Measurements from ENCODE around the gene TTC5.
A peak's percentile ranks its signal among the peaks of the same experiment; 100 is the strongest.
"Not testable (repeated sequence)": the region's sequence is repeated elsewhere in the genome, so short reads cannot be mapped to it uniquely, and the experiment has no call there.

Gene TTC5

DNA sequence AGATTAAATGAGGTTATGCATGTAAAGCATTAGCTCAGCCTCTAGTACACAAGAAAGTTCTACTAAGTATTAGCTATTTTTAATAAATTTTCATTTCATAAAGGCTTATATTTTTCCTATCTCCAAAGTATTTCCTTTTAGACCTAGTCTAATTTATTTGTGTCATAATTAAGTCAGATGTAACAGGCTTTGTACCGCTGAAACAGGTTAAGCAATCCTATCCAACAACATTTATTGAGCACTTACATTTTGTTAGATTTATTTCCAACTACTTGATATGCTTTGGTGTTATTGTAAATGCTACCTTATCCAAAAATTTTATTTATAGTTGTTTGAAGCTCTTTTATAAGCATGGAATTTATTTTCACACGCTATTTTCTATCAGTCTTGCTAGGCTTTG is 35.9 kb upstream of the TTC5 start:
- Histone ChIP-seq H3K36me3 (ENCODE audit: insufficient read depth) (no peaks in the 10 kb centered on the region), H2AFZ (ENCODE audit: low read depth) (peak overlapping the region; percentile 73; the same call in 1 of the 2 replicates), H3K4me1 (ENCODE audit: low read depth, poor library complexity, severe bottlenecking) (peaks cover 11% of the 10 kb centered on the region), H3K27ac (peak overlapping the region; percentile 73; the same call in 1 of the 2 replicates), H3K9ac (peak overlapping the region; percentile 62; the same call in 1 of the 2 replicates), H3K4me2 (peak overlapping the region; percentile 79), H3K27me3 (ENCODE audit: insufficient read depth, low read depth) (no peaks in the 10 kb centered on the region), H3K4me3 (IDR thresholded peaks at IDR 0.05; ENCODE audit: insufficient read depth, low read depth, low read length) (no peak overlapping the region), H4K20me1 (ENCODE audit: insufficient read depth) (no peaks in the 10 kb centered on the region), H3K79me2 (ENCODE audit: insufficient read depth, low read depth) (no peaks in the 10 kb centered on the region; the same call in 1 of the 2 replicates)
- TF ChIP-seq, protein P1, sequence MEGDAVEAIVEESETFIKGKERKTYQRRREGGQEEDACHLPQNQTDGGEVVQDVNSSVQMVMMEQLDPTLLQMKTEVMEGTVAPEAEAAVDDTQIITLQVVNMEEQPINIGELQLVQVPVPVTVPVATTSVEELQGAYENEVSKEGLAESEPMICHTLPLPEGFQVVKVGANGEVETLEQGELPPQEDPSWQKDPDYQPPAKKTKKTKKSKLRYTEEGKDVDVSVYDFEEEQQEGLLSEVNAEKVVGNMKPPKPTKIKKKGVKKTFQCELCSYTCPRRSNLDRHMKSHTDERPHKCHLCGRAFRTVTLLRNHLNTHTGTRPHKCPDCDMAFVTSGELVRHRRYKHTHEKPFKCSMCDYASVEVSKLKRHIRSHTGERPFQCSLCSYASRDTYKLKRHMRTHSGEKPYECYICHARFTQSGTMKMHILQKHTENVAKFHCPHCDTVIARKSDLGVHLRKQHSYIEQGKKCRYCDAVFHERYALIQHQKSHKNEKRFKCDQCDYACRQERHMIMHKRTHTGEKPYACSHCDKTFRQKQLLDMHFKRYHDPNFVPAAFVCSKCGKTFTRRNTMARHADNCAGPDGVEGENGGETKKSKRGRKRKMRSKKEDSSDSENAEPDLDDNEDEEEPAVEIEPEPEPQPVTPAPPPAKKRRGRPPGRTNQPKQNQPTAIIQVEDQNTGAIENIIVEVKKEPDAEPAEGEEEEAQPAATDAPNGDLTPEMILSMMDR (conservative IDR thresholded peaks at IDR 0.05; ENCODE audit: low read depth, low read length) = no peak

DNA sequence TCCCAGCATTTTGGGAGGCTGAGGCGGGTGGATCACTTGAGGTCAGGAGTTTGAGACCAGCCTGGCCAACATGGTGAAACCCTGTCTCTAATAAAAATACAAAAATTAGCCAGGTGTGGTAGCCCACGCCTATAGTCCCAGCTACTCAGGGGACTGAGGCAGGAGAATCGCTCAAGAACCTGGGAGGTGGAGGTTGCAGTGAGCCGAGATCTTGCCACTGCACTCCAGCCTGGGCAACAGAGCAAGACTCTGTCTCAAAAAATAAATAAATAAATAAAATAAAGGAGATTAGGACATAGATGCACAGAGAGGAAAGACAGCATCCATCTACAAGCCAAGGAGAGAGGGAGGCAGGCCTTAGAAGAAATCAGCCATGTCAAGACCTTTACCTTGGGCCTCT is 35.3 kb upstream of the TTC5 start:
- H3K79me2 ChIP-seq (ENCODE audit: insufficient read depth, low read depth); H3K27me3 ChIP-seq (ENCODE audit: insufficient read depth, low read depth); H3K27ac ChIP-seq; H3K4me3 ChIP-seq (IDR thresholded peaks at IDR 0.05; ENCODE audit: insufficient read depth, low read depth, low read length); H3K9ac ChIP-seq; H2AFZ ChIP-seq (ENCODE audit: low read depth); H3K36me3 ChIP-seq (ENCODE audit: insufficient read depth); H4K20me1 ChIP-seq (ENCODE audit: insufficient read depth): not testable (repeated sequence)
- Histone ChIP-seq H3K4me1 (ENCODE audit: low read depth, poor library complexity, severe bottlenecking) (peaks cover 11% of the 10 kb centered on the region), H3K4me2 (peak overlapping the region; percentile 79; the same call in 1 of the 2 replicates)

DNA sequence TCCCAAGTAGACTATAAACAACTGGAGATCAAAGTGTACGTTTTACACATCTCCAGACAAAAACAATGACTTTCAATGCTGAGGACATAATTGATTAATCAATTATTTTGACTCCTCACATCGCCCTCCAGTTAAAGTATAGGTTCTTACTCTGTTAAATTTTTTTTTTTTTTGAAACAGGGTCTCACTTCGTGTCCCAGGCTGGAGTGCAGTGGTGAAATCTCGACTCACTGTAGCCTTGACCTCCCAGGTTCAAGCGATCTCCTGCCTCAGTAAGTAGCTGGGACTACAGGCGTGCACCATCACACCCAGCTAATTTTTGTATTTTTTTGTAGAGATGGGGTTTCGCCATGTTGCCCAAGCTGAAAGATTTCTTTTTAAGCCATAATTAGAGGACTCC is 28.3 kb upstream of the TTC5 start:
- Histone ChIP-seq H3K27ac (no peak overlapping the region), H3K79me2 (ENCODE audit: insufficient read depth, low read depth) (peaks cover 37% of the 10 kb centered on the region), H2AFZ (ENCODE audit: low read depth) (no peak overlapping the region), H3K4me2 (peak overlapping the region; percentile 83), H4K20me1 (ENCODE audit: insufficient read depth) (no peaks in the 10 kb centered on the region), H3K4me3 (IDR thresholded peaks at IDR 0.05; ENCODE audit: insufficient read depth, low read depth, low read length) (no peak overlapping the region), H3K27me3 (ENCODE audit: insufficient read depth, low read depth) (no peaks in the 10 kb centered on the region), H3K4me1 (ENCODE audit: low read depth, poor library complexity, severe bottlenecking) (peaks cover 14% of the 10 kb centered on the region), H3K36me3 (ENCODE audit: insufficient read depth) (no peaks in the 10 kb centered on the region), H3K9ac (no peak overlapping the region)
- TF ChIP-seq, protein P1 (conservative IDR thresholded peaks at IDR 0.05; ENCODE audit: low read depth, low read length) = no peak

DNA sequence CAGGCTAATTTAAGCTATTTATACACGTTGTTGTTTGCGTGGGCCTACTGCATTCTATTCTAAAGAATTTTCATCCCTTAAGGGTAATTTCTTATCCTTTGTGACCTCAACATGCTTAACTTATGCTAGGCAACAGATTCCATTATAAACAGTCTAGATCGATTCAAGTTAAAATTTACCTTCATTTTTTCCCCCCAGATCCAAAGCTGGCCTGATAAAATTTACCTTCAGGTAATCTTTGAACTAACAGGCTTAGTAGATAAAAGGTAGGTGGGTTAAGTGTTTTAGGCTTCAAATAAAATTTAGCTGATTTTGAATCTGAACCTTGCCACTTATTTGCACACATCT is 27.7 kb upstream of the TTC5 start:
- H4K20me1 ChIP-seq (ENCODE audit: insufficient read depth) = no peaks in the 10 kb centered on the region
- TF ChIP-seq, protein P1 (conservative IDR thresholded peaks at IDR 0.05; ENCODE audit: low read depth, low read length) = no peak
- peak overlapping the region; percentile 61; the same call in 1 of the 2 replicates for H3K9ac ChIP-seq
- peaks cover 14% of the 10 kb centered on the region for H3K4me1 ChIP-seq (ENCODE audit: low read depth, poor library complexity, severe bottlenecking)
- peaks cover 42% of the 10 kb centered on the region for H3K79me2 ChIP-seq (ENCODE audit: insufficient read depth, low read depth)
- no peaks in the 10 kb centered on the region for H3K36me3 ChIP-seq (ENCODE audit: insufficient read depth)
- peak overlapping the region; percentile 83 for H3K4me2 ChIP-seq
- no peaks in the 10 kb centered on the region for H3K27me3 ChIP-seq (ENCODE audit: insufficient read depth, low read depth)
- H3K27ac ChIP-seq = 0 out of 2 replicates have a peak overlapping the region, but pooled peaks have one; percentile 9
- no peak overlapping the region for H3K4me3 ChIP-seq (IDR thresholded peaks at IDR 0.05; ENCODE audit: insufficient read depth, low read depth, low read length)
- peak overlapping the region; percentile 48 for H2AFZ ChIP-seq (ENCODE audit: low read depth)

- H3K79me2 ChIP-seq (ENCODE audit: insufficient read depth, low read depth) = peaks cover 42% of the 10 kb centered on the region
- H3K9ac ChIP-seq = peak within 1 kb of the TSS; percentile 61; the same call in 1 of the 2 replicates
- no peaks in the 10 kb centered on the region for H3K36me3 ChIP-seq (ENCODE audit: insufficient read depth)
- peak within 1 kb of the TSS; percentile 51 for H3K4me3 ChIP-seq (IDR thresholded peaks at IDR 0.05; ENCODE audit: insufficient read depth, low read depth, low read length)
- H3K4me2 ChIP-seq = peak within 1 kb of the TSS; percentile 83
- H4K20me1 ChIP-seq (ENCODE audit: insufficient read depth) = no peaks in the 10 kb centered on the region
- no peaks in the 10 kb centered on the region for H3K27me3 ChIP-seq (ENCODE audit: insufficient read depth, low read depth)
- peak within 1 kb of the TSS; percentile 64 for H3K27ac ChIP-seq
- H2AFZ ChIP-seq (ENCODE audit: low read depth) = peak within 1 kb of the TSS; percentile 48
- peaks cover 18% of the 10 kb centered on the region for H3K4me1 ChIP-seq (ENCODE audit: low read depth, poor library complexity, severe bottlenecking)
- TF ChIP-seq, protein P1 (conservative IDR thresholded peaks at IDR 0.05; ENCODE audit: low read depth, low read length) = no peak
These were observed 27.2 kb upstream of the TTC5 start, which contains the start of gene CCNB1IP1 for GRCh38 chr14:20332788-20333493. CCNB1IP1 (minus strand) TSS chr14:20333279; CDS start chr14:20316523, 16,756 bp downstream.

Data from KMS-11 (cell line).